K562 (cell line): ENCODE data around the gene MEIS1. TPM values are rescaled to one million over a fixed set of nuclear protein-coding genes. Genes with fewer than 3 reads are reported as not detected.

ENCODE experiments used
- ATAC-seq: fragments of 200-7000 bp; cut with Tn5 transposase; 3 replicates; pipeline ENCODE4 v1.9.1; 2020; ENCODE audit warnings: moderate library complexity
- BruUV-seq: library from RNA; stranded (reverse); fragments of 400-500 nt; replicated peaks from 2 replicates; lab custom pipeline; 2021; lab: Mats Ljungman, UMichigan
- CTCF ChIA-PET: fragments of 300-600 bp; formaldehyde crosslinking; extraction: SDS; loops from one replicate; lab custom pipeline; 2021; ENCODE audit warnings: low intra/inter-chr PET ratio; lab: Yijun Ruan, JAX
- POLR2A ChIA-PET: fragments of 300-600, 350-650 bp; sonication (Branson Sonifier 250); formaldehyde crosslinking; extraction: SDS; loops from one replicate; lab custom pipeline; 2021; ENCODE audit warnings: antibody characterized with exemption, inconsistent platforms; lab: Yijun Ruan, JAX
- DNase-seq, 4 experiments: peaks; one replicate each; pipeline versions ENCODE4 v3.0.0 to v3.0.0-alpha.2; 2011 to 2018; ENCODE audit warnings: low spot score in 3 of 4, mixed read lengths in 3 of 4; ENCODE audit errors: extremely low read depth in 1 of 4
- FAIRE-seq: peaks from 2 replicates; lab custom pipeline; 2011; peaks lifted over from hg19 to GRCh38; lab: Jason Lieb, UNC
- H2AFZ ChIP-seq: 2 replicates; pipeline ENCODE4 v1.6.0; 2011; ENCODE audit warnings: low read depth, low read length, control low read depth, inconsistent platforms
- H3K27ac ChIP-seq: fragments of 200-600 bp; 3 replicates; pipeline ENCODE4 v1.8.0; 2011; ENCODE audit warnings: low read depth, mild to moderate bottlenecking, control low read depth, inconsistent platforms, low read length, moderate library complexity, mixed read lengths; ENCODE audit errors: extremely low read depth
- H3K27me3 ChIP-seq, 2 experiments: fragments of 300-600 bp in 1 of 2; 2 replicates in 1 of 2; 3 replicates in 1 of 2; pipeline versions ENCODE4 v1.6.0 to v1.8.0; 2011; ENCODE audit warnings: inconsistent platforms in 2 of 2, low read length in 2 of 2, mild to moderate bottlenecking in 1 of 2, mixed read lengths in 1 of 2, moderate library complexity in 1 of 2; ENCODE audit not compliant: control insufficient read depth in 2 of 2, insufficient read depth in 2 of 2
- H3K36me3 ChIP-seq: fragments of 300-600 bp; 3 replicates; pipeline ENCODE4 v1.8.0; 2011; ENCODE audit warnings: mild to moderate bottlenecking, low read length, inconsistent platforms; ENCODE audit not compliant: control insufficient read depth, insufficient read depth
- H3K4me1 ChIP-seq, 2 experiments: fragments of 200-600 bp in 1 of 2; replicated peaks in 1 of 2; 2 replicates in 1 of 2; 3 replicates in 1 of 2; pipeline versions ENCODE4 v1.5.1 to v1.8.0; 2011; ENCODE audit warnings: inconsistent platforms in 2 of 2, low read length in 2 of 2, mild to moderate bottlenecking in 1 of 2, mixed read lengths in 1 of 2, moderate library complexity in 1 of 2; ENCODE audit not compliant: control insufficient read depth in 2 of 2, insufficient read depth in 2 of 2
- H3K4me2 ChIP-seq: 2 replicates; pipeline ENCODE4 v1.6.1; 2011; ENCODE audit warnings: low read length, control low read depth, inconsistent platforms, mixed read lengths; ENCODE audit not compliant: insufficient read depth
- H3K4me3 ChIP-seq: fragments of 200-600 bp; sonication (generic), shearing (Covaris generic); 2 replicates; pipeline ENCODE4 v1.5.1; 2016; ENCODE audit warnings: control low read depth, inconsistent platforms
- H3K79me2 ChIP-seq: fragments of 200-600 bp; 3 replicates; pipeline ENCODE4 v1.8.0; 2011; ENCODE audit warnings: low read length, inconsistent platforms; ENCODE audit not compliant: control insufficient read depth, insufficient read depth
- H3K9ac ChIP-seq, 2 experiments: 2 replicates each; pipeline versions ENCODE4 v1.6.0 to v1.6.1; 2011; ENCODE audit warnings: low read depth in 2 of 2, low read length in 2 of 2, control low read depth in 1 of 2, inconsistent platforms in 1 of 2, mild to moderate bottlenecking in 1 of 2, mixed read lengths in 1 of 2; ENCODE audit not compliant: insufficient read depth in 1 of 2
- H3K9me1 ChIP-seq: one replicate; pipeline ENCODE4 v1.6.0; 2011; ENCODE audit warnings: inconsistent platforms, mild to moderate bottlenecking, low read length, moderate library complexity; ENCODE audit not compliant: control insufficient read depth, insufficient read depth
- H3K9me3 ChIP-seq: replicated peaks from 2 replicates; pipeline ENCODE4 v1.5.1; 2011; ENCODE audit warnings: low read depth, low read length, inconsistent platforms; ENCODE audit not compliant: control insufficient read depth, insufficient read depth
- H4K20me1 ChIP-seq: replicated peaks from 2 replicates; pipeline ENCODE4 v1.6.1; 2011; ENCODE audit warnings: low read length, inconsistent platforms, mixed read lengths; ENCODE audit not compliant: control insufficient read depth, insufficient read depth
- FOXA3 ChIP-seq, 2 experiments: fragments of 450-650 bp in 1 of 2; sonication (generic) in 1 of 2; formaldehyde crosslinking; IDR thresholded peaks in 1 of 2; conservative IDR thresholded peaks in 1 of 2; 2 replicates each; pipeline versions ENCODE4 v1.4.0 to v1.8.0; 2020 to 2022; ENCODE audit warnings: mild to moderate bottlenecking in 2 of 2, missing genetic modification reagents in 1 of 2
- FOXK2 ChIP-seq, 2 experiments: fragments of 450-650 bp; IDR thresholded peaks in 1 of 2; conservative IDR thresholded peaks in 1 of 2; 2 replicates each; pipeline ENCODE4 v1.6.1; 2016; ENCODE audit warnings: low read depth in 2 of 2, mild to moderate bottlenecking in 1 of 2
- L3MBTL2 ChIP-seq: fragments of 450-650 bp; IDR thresholded peaks from 2 replicates; pipeline ENCODE4 v1.6.1; 2016; ENCODE audit warnings: mild to moderate bottlenecking, moderate library complexity
- ZNF740 ChIP-seq, 3 experiments: fragments of 200-800 bp in 1 of 3; sonication (Bioruptor generic) in 1 of 3; sonication (generic) in 1 of 3; formaldehyde crosslinking in 1 of 3; IDR thresholded peaks; 2 replicates each; pipeline versions ENCODE4 v1.6.1 to v1.8.0; 2016 to 2022; ENCODE audit warnings: mild to moderate bottlenecking in 2 of 3, missing compliant biosample characterization in 2 of 3, missing genetic modification characterization in 2 of 3, missing genetic modification reagents in 1 of 3
- WGBS: fragments of 100-300 bp; shearing (Covaris generic); methylation state at CpG from one replicate; pipeline ENCODE4 v1.1.6; 2016; ENCODE audit warnings: low coverage, mixed read lengths; ENCODE audit not compliant: insufficient coverage; ENCODE audit errors: missing lambda C conversion rate; 5-methylcytosine and 5-hydroxymethylcytosine counted together
- in situ Hi-C: fragments of 300-500 bp; cut with MboI; formaldehyde crosslinking; loops from 4 replicates; pipeline ENCODE4 v1.15.0; 2018; ENCODE audit warnings: inconsistent platforms, mixed read lengths
- intact Hi-C: fragments of 100-400 bp; cut with micrococcal nuclease; formaldehyde crosslinking; loops from 2 replicates; pipeline ENCODE4 v1.14.2; 2022
- polyA plus RNA-seq, 8 experiments: library from polyadenylated mRNA; depleted of rRNA in 4 of 8; stranded (reverse) in 5 of 8; unstranded in 3 of 8; fragments of >200 nt; fragmentation: Nextera tagmentation in 2 of 8; fragmentation: Illumina TruSeq in 1 of 8; extraction: Ambion mirVana in 2 of 8; extraction: Trizol in 1 of 8; gene quantifications; 2 replicates each; pipeline versions ENCODE4 v1.2.1 to v1.2.3, GENCODE V29; 2011 to 2014; ENCODE audit warnings: inconsistent platforms in 1 of 8, missing spikeins in 1 of 8
- total RNA-seq, 7 experiments: library from RNA; depleted of rRNA in 6 of 7; stranded (reverse); fragments of >200 nt in 6 of 7; fragmentation: Illumina TruSeq in 2 of 7; extraction: Trizol in 2 of 7; gene quantifications; 2 replicates each; pipeline versions ENCODE4 v1.2.1 to v1.2.3, GENCODE V29; 2011 to 2021; ENCODE audit warnings: low replicate concordance in 1 of 7
- TF ChIP-seq, protein P1 (sequence below): sonication (generic); formaldehyde crosslinking; IDR thresholded peaks from 2 replicates; pipeline ENCODE4 v1.8.0; 2022; ENCODE audit warnings: missing genetic modification reagents, mild to moderate bottlenecking, borderline replicate concordance
- TF ChIP-seq, protein P2 (sequence below): sonication (generic); formaldehyde crosslinking; IDR thresholded peaks from 2 replicates; pipeline ENCODE4 v1.8.0; 2022; ENCODE audit warnings: mild to moderate bottlenecking, low read depth, missing genetic modification reagents

MEIS1 gene
- total and polyA plus RNA-seq, 9 of the 15 experiments (the other 6 are each of a cell fraction or from before 2014, with no cell fraction given): 2.3 to 9.0 (median 5.9) TPM

DNA sequence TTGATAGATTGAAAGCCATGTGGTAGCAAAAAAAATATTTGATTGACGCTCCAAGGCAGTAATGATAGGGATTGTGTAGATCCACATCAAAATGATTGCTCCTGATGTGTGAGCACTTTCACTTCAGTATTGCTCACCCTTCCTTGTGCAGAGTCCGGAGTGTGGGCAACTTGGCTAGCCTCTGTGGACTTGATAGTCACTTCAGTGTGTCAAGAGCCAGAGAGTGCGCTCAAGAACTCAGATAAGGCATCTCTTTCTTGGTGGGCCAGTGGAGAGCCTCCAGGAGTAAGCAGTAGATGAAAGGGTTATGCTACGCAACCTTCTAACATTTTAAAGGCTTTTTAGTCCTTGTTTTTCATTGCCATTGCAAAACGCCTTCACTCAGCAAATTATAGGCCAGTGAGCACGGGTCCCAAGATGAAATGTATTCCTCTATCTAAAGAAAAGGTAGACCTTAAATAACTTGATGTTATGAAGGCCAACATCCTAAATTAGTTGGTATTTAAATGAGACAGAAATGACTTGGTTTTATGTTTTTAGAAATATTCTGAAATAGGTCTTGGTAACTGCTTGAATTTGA is 84.4 kb downstream of the MEIS1 start:
- no peak overlapping the region for H2AFZ ChIP-seq
- H3K9me3 ChIP-seq: no peaks in the 10 kb centered on the region
- no peaks in the 10 kb centered on the region for H4K20me1 ChIP-seq
- no peaks in the 10 kb centered on the region for H3K36me3 ChIP-seq
- no peak overlapping the region for H3K9ac ChIP-seq
- no peak overlapping the region for H3K4me2 ChIP-seq
- BruUV-seq: no TSS peak
- POLR2A ChIA-PET: no interaction called here
- H3K9me1 ChIP-seq: no peaks in the 10 kb centered on the region
- H3K79me2 ChIP-seq: no peaks in the 10 kb centered on the region
- no peak for FAIRE-seq
- in situ Hi-C loops (no loop called here), intact Hi-C loops (no loop called here)
- 52% methylated on average over 6 of the region's 6 CpGs for WGBS
- CTCF ChIA-PET: no interaction called here
- TF ChIP-seq ZNF740 (CRISPR knock-in tag; IDR thresholded peaks at IDR 0.05): no peak
- TF ChIP-seq ZNF740 (tag; IDR thresholded peaks at IDR 0.05): no peak
- TF ChIP-seq FOXA3 (CRISPR knock-in tag; conservative IDR thresholded peaks at IDR 0.05 in 1 of 2, IDR thresholded peaks at IDR 0.05 in 1 of 2): no peak
- no peak for TF ChIP-seq FOXK2 (conservative IDR thresholded peaks at IDR 0.05 in 1 of 2, IDR thresholded peaks at IDR 0.05 in 1 of 2; ENCODE audit: low read depth in 2 of 2)
- TF ChIP-seq, protein P1, sequence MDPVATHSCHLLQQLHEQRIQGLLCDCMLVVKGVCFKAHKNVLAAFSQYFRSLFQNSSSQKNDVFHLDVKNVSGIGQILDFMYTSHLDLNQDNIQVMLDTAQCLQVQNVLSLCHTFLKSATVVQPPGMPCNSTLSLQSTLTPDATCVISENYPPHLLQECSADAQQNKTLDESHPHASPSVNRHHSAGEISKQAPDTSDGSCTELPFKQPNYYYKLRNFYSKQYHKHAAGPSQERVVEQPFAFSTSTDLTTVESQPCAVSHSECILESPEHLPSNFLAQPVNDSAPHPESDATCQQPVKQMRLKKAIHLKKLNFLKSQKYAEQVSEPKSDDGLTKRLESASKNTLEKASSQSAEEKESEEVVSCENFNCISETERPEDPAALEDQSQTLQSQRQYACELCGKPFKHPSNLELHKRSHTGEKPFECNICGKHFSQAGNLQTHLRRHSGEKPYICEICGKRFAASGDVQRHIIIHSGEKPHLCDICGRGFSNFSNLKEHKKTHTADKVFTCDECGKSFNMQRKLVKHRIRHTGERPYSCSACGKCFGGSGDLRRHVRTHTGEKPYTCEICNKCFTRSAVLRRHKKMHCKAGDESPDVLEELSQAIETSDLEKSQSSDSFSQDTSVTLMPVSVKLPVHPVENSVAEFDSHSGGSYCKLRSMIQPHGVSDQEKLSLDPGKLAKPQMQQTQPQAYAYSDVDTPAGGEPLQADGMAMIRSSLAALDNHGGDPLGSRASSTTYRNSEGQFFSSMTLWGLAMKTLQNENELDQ: no peak
- TF ChIP-seq, protein P2, sequence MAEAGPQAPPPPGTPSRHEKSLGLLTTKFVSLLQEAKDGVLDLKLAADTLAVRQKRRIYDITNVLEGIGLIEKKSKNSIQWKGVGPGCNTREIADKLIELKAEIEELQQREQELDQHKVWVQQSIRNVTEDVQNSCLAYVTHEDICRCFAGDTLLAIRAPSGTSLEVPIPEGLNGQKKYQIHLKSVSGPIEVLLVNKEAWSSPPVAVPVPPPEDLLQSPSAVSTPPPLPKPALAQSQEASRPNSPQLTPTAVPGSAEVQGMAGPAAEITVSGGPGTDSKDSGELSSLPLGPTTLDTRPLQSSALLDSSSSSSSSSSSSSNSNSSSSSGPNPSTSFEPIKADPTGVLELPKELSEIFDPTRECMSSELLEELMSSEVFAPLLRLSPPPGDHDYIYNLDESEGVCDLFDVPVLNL (CRISPR knock-in tag): no peak
- TF ChIP-seq L3MBTL2: no peak
- no peak overlapping the region for H3K27ac ChIP-seq
- no peaks in the 10 kb centered on the region; a peak in 1 of 5 replicates for H3K4me1 ChIP-seq
- no peak overlapping the region for H3K4me3 ChIP-seq
- no peak for ATAC-seq
- DNase-seq: no peak
- H3K27me3 ChIP-seq: no peaks in the 10 kb centered on the region
